H1 (cell line): ENCODE measurements around the gene PTK6.

Source experiments
- CEBPB ChIP-seq: IDR thresholded peaks from 2 replicates; pipeline ENCODE4 v1.6.1; 2012; ENCODE audit warnings: low read depth, low read length
- EGR1 ChIP-seq: IDR thresholded peaks from 2 replicates; pipeline ENCODE4 v1.6.1; 2011; ENCODE audit warnings: low read depth, low read length, borderline replicate concordance
- EZH2 ChIP-seq: fragments of 200-600 bp; sonication (generic); IDR thresholded peaks from 2 replicates; pipeline ENCODE4 v1.7.1; 2012; ENCODE audit warnings: low read depth, mild to moderate bottlenecking, moderate library complexity, low read length, inconsistent platforms; ENCODE audit not compliant: severe bottlenecking
- HDAC2 ChIP-seq, 2 experiments: fragments of 300-600 bp in 1 of 2; sonication (generic) in 1 of 2; IDR thresholded peaks; 2 replicates each; pipeline ENCODE4 v1.6.1; 2011 to 2012; ENCODE audit warnings: low read depth in 2 of 2, low read length in 2 of 2, mild to moderate bottlenecking in 2 of 2, moderate library complexity in 2 of 2, borderline replicate concordance in 1 of 2, inconsistent platforms in 1 of 2
- MAX ChIP-seq: IDR thresholded peaks from 2 replicates; pipeline ENCODE4 v1.6.1; 2012; ENCODE audit warnings: inconsistent platforms
- POLR2A ChIP-seq, 2 experiments: IDR thresholded peaks; 1 replicate in 1 of 2; 2 replicates in 1 of 2; pipeline ENCODE4 v1.6.1; 2011; ENCODE audit warnings: low read depth in 2 of 2, low read length in 2 of 2, mild to moderate bottlenecking in 2 of 2; ENCODE audit errors: control extremely low read depth in 1 of 2
- RAD21 ChIP-seq, 2 experiments: IDR thresholded peaks in 1 of 2; conservative IDR thresholded peaks in 1 of 2; 2 replicates each; pipeline ENCODE4 v1.6.1; 2011; ENCODE audit warnings: low read depth in 2 of 2, low read length in 2 of 2, improper control_type of control experiment in 1 of 2, inconsistent platforms in 1 of 2, mild to moderate bottlenecking in 1 of 2, moderate library complexity in 1 of 2
- SP1 ChIP-seq: IDR thresholded peaks from 2 replicates; pipeline ENCODE4 v1.6.1; 2011; ENCODE audit warnings: low read depth, low read length
- TCF12 ChIP-seq: IDR thresholded peaks from 2 replicates; pipeline ENCODE4 v1.6.1; 2011; ENCODE audit warnings: low read depth, mild to moderate bottlenecking, low read length
- TEAD4 ChIP-seq: IDR thresholded peaks from 2 replicates; pipeline ENCODE4 v1.6.1; 2012; ENCODE audit warnings: low read depth, low read length, inconsistent platforms, mixed read lengths
- ZNF274 ChIP-seq: IDR thresholded peaks from 2 replicates; pipeline ENCODE4 v1.7.0; 2012; ENCODE audit warnings: low read length, borderline replicate concordance; ENCODE audit errors: extremely low read depth
- TF ChIP-seq, protein P1 (sequence below), 3 experiments: IDR thresholded peaks; 1 replicate in 2 of 3; 2 replicates in 1 of 3; pipeline versions ENCODE4 v1.5.1 to v1.6.1; 2011; ENCODE audit warnings: low read length in 3 of 3, mild to moderate bottlenecking in 3 of 3, inconsistent platforms in 2 of 3, low read depth in 1 of 3, moderate library complexity in 1 of 3; ENCODE audit not compliant: insufficient read depth in 1 of 3; ENCODE audit errors: control extremely low read depth in 1 of 3
- TF ChIP-seq, protein P2 (sequence below): IDR thresholded peaks from 2 replicates; pipeline ENCODE4 v1.6.1; 2012; ENCODE audit warnings: low read length, inconsistent platforms

GRCh38 chr20:63546956-63547724 is 10.0 kb upstream of the PTK6 start:
- TF ChIP-seq SP1: no peak
- TF ChIP-seq, protein P1, sequence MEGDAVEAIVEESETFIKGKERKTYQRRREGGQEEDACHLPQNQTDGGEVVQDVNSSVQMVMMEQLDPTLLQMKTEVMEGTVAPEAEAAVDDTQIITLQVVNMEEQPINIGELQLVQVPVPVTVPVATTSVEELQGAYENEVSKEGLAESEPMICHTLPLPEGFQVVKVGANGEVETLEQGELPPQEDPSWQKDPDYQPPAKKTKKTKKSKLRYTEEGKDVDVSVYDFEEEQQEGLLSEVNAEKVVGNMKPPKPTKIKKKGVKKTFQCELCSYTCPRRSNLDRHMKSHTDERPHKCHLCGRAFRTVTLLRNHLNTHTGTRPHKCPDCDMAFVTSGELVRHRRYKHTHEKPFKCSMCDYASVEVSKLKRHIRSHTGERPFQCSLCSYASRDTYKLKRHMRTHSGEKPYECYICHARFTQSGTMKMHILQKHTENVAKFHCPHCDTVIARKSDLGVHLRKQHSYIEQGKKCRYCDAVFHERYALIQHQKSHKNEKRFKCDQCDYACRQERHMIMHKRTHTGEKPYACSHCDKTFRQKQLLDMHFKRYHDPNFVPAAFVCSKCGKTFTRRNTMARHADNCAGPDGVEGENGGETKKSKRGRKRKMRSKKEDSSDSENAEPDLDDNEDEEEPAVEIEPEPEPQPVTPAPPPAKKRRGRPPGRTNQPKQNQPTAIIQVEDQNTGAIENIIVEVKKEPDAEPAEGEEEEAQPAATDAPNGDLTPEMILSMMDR (IDR thresholded peaks at IDR 0.05; ENCODE audit: control extremely low read depth in 1 of 3, insufficient read depth in 1 of 3, low read depth in 1 of 3, low read length in 3 of 3): no peak
- no peak for TF ChIP-seq EGR1
- no peak for TF ChIP-seq TCF12
- no peak for TF ChIP-seq HDAC2 (IDR thresholded peaks at IDR 0.05; ENCODE audit: borderline replicate concordance in 1 of 2, low read depth in 2 of 2, low read length in 2 of 2)
- TF ChIP-seq EZH2: no peak
- no peak for TF ChIP-seq CEBPB
- TF ChIP-seq MAX: no peak
- TF ChIP-seq TEAD4: no peak
- TF ChIP-seq POLR2A (IDR thresholded peaks at IDR 0.05; ENCODE audit: control extremely low read depth in 1 of 2, low read depth in 2 of 2, low read length in 2 of 2): no peak
- no peak for TF ChIP-seq ZNF274
- TF ChIP-seq, protein P2, sequence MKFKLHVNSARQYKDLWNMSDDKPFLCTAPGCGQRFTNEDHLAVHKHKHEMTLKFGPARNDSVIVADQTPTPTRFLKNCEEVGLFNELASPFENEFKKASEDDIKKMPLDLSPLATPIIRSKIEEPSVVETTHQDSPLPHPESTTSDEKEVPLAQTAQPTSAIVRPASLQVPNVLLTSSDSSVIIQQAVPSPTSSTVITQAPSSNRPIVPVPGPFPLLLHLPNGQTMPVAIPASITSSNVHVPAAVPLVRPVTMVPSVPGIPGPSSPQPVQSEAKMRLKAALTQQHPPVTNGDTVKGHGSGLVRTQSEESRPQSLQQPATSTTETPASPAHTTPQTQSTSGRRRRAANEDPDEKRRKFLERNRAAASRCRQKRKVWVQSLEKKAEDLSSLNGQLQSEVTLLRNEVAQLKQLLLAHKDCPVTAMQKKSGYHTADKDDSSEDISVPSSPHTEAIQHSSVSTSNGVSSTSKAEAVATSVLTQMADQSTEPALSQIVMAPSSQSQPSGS: no peak
- no peak for TF ChIP-seq RAD21 (IDR thresholded peaks at IDR 0.05 in 1 of 2, conservative IDR thresholded peaks at IDR 0.05 in 1 of 2; ENCODE audit: low read depth in 2 of 2, low read length in 2 of 2)
